NCI-H2227 (cell line): ENCODE results near the gene KMT2C.

Source experiments
- DNase-seq: peaks from one replicate; lab custom pipeline; 2025; ENCODE audit not compliant: unreplicated experiment; lab: John Stamatoyannopoulos, UW

The KMT2C gene

GRCh38 chr7:152145853-152146466, 289.8 kb downstream of the KMT2C start:
- DNase-seq: peak; percentile 45

- DNase-seq: no peak
Observed at GRCh38 chr7:152144557-152145245, 291.1 kb downstream of the KMT2C start.

- no peak for DNase-seq
Observed at GRCh38 chr7:152142976-152143595, 292.7 kb downstream of the KMT2C start.

GRCh38 chr7:152140560-152140959, 295.2 kb downstream of the KMT2C start:
- no peak for DNase-seq

DNA sequence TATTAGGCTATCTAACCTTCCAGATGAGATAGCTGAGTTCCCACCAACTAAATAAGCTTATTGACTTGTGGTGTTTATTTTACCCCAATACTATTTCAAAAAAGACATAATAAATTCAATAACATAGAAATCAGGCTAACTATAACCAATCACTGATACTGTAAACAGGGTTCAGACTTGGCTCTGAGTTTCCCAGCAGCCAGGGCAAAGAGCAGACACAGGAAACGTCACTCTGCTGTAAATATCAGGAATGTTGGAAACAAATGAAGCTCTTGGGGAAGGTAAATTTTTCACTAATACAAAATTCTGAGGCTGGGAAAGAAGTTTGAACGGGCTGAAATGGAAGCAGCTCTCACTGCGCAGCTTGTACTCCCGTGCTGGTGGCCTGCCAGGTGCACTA, 295.7 kb downstream of the KMT2C start:
- DNase-seq: no peak

GRCh38 chr7:152137476-152138025, 298.3 kb downstream of the KMT2C start:
- peak; percentile 41 for DNase-seq

- DNase-seq: no peak
Observed at GRCh38 chr7:152136686-152137085, 299.1 kb downstream of the KMT2C start.

- no peak for DNase-seq
Observed at GRCh38 chr7:152133804-152134203, 302.0 kb downstream of the KMT2C start.

DNA sequence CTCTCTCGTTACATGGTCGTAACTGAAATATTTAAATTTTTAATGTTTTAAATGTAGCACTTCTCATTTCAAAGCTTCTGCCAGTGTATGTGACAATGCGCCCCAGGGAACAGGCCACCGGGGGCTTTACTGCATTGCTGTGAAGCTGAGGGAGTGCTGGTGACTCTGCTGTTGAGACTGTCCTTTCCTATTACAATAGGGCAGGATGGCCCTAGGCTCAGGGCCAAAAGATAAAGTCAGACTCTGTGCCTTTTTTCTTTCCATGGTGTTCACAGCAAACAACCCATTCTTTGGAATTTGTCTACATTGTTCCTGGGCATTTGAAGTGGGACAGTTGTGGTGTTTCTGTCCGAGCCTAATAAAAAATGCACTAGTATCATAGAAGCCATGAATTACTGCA, 303.0 kb downstream of the KMT2C start:
- no peak for DNase-seq

DNA sequence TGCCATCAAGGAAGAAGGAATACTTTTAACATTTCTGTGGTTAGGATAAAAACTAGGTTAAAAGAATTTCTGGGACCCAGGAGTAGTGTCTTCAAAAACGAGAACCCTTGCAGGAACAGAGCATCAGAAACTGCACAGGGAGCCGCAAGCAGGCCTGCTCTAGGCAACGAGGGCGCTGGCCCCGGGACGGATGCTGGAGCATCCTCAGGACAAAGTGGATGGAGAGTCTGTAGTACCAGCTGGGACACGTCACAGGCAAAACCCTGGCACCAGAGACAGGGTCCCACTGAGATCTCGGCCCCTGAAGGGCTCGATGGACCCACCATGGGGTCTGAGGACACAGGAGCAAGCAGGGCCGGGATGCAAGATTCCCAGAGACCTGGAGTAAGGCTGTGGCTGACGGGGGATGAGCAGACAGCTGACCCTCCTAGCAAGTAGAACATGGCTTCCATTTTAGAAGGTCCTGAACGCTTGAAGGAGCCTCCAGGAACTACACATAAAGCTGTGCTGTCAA, 303.8 kb downstream of the KMT2C start:
- no peak for DNase-seq

- DNase-seq: no peak
Observed at GRCh38 chr7:152130658-152131590, 304.9 kb downstream of the KMT2C start.

DNA sequence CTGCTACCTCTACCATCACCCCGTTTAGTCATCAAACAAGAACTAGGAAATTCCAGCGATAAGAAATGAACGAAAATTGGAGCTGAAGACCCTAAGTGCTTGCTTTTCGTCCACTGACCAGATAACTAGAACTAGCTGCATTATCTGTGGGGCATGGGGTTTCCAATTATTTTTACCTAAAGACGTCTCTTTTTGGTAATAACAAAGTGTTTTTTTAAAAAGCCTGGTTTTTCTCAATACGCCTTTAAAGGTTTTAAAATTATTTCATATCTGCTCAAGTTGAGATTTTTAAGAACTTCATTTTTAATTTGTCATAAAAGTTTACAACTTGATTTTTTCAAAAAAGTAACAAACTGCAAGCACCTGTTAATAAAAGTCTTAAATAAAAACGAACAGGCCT, 306.1 kb downstream of the KMT2C start:
- DNase-seq: no peak

- DNase-seq: no peak
Observed at GRCh38 chr7:152128741-152129461, 306.9 kb downstream of the KMT2C start.

DNA sequence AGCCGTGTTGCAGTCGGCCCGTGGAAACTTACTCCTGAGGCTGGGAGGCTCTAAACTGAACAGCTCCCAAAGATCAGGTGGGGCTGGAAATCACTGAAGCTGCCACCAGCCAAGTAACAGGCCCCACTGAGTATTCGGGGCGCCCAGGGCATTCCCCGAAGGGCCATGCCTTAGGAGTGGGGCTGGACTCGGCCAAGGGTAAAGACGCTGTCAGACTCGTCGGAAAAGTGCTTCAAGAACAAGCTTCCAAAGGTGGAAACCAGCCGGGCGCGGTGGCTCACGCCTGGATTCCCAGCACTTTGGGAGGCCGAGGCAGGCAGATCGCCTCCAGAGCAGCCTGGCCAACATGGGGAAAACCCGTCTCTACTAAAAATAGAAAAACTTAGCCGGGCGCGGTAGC, 307.6 kb downstream of the KMT2C start:
- no peak for DNase-seq

DNA sequence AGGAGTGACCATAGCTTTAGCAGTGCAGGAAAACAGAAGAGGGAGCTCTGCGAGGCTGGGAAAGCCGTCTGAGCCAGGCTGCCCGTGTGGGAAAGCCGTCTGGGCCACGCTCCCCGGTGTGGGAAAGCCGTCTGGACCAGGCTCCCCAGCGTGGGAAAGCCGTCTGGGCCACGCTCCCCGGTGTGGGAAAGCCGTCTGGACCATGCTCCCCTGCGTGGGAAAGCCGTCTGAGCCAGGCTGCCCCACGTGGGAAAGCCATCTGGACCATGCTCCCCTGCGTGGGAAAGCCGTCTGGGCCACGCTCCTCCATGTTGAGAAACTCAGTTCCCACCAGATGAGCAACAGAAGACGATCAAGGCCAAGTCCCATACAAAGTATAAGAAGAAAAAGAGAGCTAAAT, 308.6 kb downstream of the KMT2C start:
- DNase-seq: no peak

DNA sequence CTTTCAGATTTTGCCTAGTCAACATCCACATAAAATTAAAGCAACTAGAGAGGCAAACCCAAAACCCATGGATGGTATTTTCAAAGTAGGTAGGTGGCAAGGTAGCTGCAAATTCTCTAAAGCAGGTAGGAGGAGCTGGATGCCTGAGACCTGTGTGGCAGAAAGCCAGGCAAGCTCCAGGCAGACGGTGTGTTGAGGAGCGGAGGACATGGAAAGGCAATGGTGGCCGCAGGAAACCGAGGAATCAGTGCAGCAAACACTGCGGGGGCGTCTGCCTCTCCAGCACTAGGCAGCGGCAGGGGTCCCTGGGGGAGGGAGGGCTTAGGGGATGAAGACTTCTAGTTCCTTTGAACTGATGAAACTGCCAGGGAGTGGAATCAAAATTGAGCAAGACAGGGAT, 309.1 kb downstream of the KMT2C start:
- no peak for DNase-seq

GRCh38 chr7:152122540-152122939, 313.3 kb downstream of the KMT2C start:
- no peak for DNase-seq

GRCh38 chr7:152121432-152121831, 314.4 kb downstream of the KMT2C start:
- DNase-seq: no peak

- DNase-seq: no peak
Observed at GRCh38 chr7:152120776-152121175, 315.0 kb downstream of the KMT2C start.

DNA sequence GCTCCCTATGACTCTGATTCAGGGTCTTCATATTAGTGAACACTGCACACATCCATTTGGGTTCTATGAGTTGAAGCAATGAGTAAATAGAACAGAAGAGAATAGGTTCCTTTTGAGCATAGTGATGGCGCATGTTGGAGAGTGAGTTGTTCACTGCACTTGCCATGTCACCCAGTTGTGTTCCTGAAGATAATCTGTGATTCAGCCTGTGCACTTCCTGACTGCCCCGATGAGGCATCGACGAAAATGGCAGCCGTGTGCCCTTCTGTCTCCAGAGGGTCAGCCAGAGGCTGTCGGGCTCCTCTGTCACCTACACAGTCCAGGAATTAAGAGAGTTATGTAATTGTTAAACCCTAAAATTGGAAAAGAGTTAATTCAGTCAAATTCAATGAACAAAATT, 315.6 kb downstream of the KMT2C start:
- DNase-seq: no peak
